ENCODE data around the gene CRYBG3.

CRYBG3 gene

GRCh38 chr3:97992547-97993173 is 170.8 kb downstream of the CRYBG3 start:
- no peaks in the 10 kb centered on the region for H3K4me1 ChIP-seq
- H3K27me3 ChIP-seq = no peaks in the 10 kb centered on the region
- H3K36me3 ChIP-seq = no peaks in the 10 kb centered on the region
- H3K9me3 ChIP-seq = no peaks in the 10 kb centered on the region
- TF ChIP-seq CTCF (IDR thresholded peaks at IDR 0.05; ENCODE audit: low read depth, low read length) = no peak
- no peak for DNase-seq
- no peak overlapping the region for H3K4me3 ChIP-seq (ENCODE audit: low read depth, low read length)

GRCh38 chr3:97993526-97993925 is 171.7 kb downstream of the CRYBG3 start:
- H3K9me3 ChIP-seq = no peaks in the 10 kb centered on the region
- H3K4me1 ChIP-seq = no peaks in the 10 kb centered on the region
- no peaks in the 10 kb centered on the region for H3K27me3 ChIP-seq
- H3K36me3 ChIP-seq = no peaks in the 10 kb centered on the region
- H3K4me3 ChIP-seq (ENCODE audit: low read depth, low read length) = no peak overlapping the region
- DNase-seq = no peak
- no peak for TF ChIP-seq CTCF (IDR thresholded peaks at IDR 0.05; ENCODE audit: low read depth, low read length)

GRCh38 chr3:97994328-97994945 is 172.6 kb downstream of the CRYBG3 start:
- Histone ChIP-seq H3K4me1 (no peaks in the 10 kb centered on the region), H3K36me3 (no peaks in the 10 kb centered on the region)

More at GRCh38 chr3:97994328-97994945, 172.6 kb downstream of the CRYBG3 start:
- H3K27me3 ChIP-seq = no peaks in the 10 kb centered on the region
- H3K9me3 ChIP-seq = no peaks in the 10 kb centered on the region
- no peak for DNase-seq
- no peak for TF ChIP-seq CTCF (IDR thresholded peaks at IDR 0.05; ENCODE audit: low read depth, low read length)
- no peak overlapping the region for H3K4me3 ChIP-seq (ENCODE audit: low read depth, low read length)

Data from BE2C (cell line).